A549 treated with AZD2906 at 1 μM for 4 hours (cell line): ENCODE results near the gene CPNE7. TPM values are rescaled to one million over a fixed set of nuclear protein-coding genes. Genes with fewer than 3 reads are reported as not detected.

Source experiments
- total RNA-seq: library from RNA; stranded (reverse); fragments of 200-300 nt; extraction: Qiagen RNA extraction; gene quantifications from 5 replicates; pipeline ENCODE4 v1.2.3, GENCODE V29; 2022

Gene CPNE7
- 56.4 to 90.3 TPM (median 78.6 TPM) in 5 replicates for total RNA-seq

DNA sequence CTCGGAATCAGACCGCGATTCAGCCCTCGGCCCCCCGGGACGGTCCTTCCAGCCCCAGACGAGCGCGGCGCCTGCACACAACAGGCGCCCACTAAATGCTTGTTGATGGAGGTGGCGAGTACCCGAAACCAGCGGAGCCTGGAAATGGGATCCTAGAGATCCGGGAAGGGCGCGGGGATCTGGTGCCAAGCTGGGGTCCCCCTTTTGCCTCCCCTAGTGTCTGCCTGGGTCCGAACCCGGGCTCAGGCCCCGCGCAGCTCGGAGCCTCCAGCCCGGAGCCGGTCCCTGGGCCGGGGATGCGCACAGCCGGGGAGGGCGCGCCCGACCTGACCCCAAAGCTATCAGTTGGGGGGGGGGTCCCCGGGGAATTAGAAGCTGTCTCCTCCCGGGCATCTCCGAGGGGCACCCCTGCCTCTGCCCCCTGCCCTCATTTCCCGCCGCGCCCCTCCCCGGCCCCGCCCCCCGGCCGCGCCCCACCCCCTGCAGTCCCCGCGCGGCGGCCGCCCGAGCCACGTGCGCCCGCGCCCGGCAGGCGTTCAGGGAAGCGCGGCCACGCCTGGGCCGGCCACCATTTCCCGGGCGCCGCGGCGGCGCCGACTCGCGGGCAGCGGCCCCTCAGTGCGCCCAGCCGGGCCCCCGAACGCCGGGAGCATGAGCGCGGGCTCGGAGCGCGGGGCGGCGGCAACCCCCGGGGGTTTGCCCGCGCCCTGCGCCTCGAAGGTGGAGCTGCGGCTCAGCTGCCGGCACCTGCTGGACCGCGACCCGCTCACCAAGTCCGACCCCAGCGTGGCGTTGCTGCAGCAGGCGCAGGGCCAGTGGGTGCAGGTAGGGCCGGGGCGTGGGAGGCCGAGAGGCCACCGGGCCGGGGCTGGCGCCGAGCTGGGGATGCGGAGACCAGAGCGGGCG lies at the start of gene CPNE7:
TSS of gene CPNE7 (plus strand) at position 512 of the 906 bp plus-strand sequence. CDS start at position 652, 140 bp downstream.

GRCh38 chr16:89560378-89561141 lies 15.0 kb upstream of the CPNE7 start, which contains the start of gene RPL13:
Gene RPL13 (plus strand): TSS chr16:89560682. CDS start chr16:89560960, 278 bp downstream.

GRCh38 chr16:89613231-89613953 lies 37.8 kb downstream of the CPNE7 start, which contains the start of gene DPEP1:
Gene DPEP1 (plus strand): TSS chr16:89613642. CDS start chr16:89630411, 16,769 bp downstream.

Other genes starting within 250 kb of the CPNE7 start
- gene ANKRD11, start 85.2 kb upstream of the CPNE7 start, total RNA-seq, result 98.8 to 121 TPM (median 117 TPM) in 5 replicates
- 100 to 117 TPM (median 106 TPM) in 5 replicates for gene SPG7, start 67.4 kb upstream of the CPNE7 start, total RNA-seq
- 3,431 to 4,520 TPM (median 4,347 TPM) in 5 replicates for gene RPL13, start 15.1 kb upstream of the CPNE7 start, total RNA-seq
- 1.1 to 1.5 TPM (median 1.3 TPM) in 5 replicates for gene DPEP1, start 37.9 kb downstream of the CPNE7 start, total RNA-seq
- gene CHMP1A, start 82.0 kb downstream of the CPNE7 start, total RNA-seq, result 95.6 to 124 TPM (median 97.0 TPM) in 5 replicates
- gene SPATA33, start 82.1 kb downstream of the CPNE7 start, total RNA-seq, result 13.6 to 17.6 TPM (median 16.0 TPM) in 5 replicates
- 36.6 to 72.3 TPM (median 51.8 TPM) in 5 replicates for gene CDK10, start 110.9 kb downstream of the CPNE7 start, total RNA-seq
- gene SPATA2L, start 125.9 kb downstream of the CPNE7 start, total RNA-seq, result 8.9 to 13.3 TPM (median 12.3 TPM) in 5 replicates
- gene VPS9D1, start 145.1 kb downstream of the CPNE7 start, total RNA-seq, result 4.3 to 5.2 TPM (median 4.9 TPM) in 5 replicates
- gene ZNF276, start 145.8 kb downstream of the CPNE7 start, total RNA-seq, result 16.0 to 21.4 TPM (median 20.7 TPM) in 5 replicates
- gene FANCA, start 240.9 kb downstream of the CPNE7 start, total RNA-seq, result 24.5 to 33.9 TPM (median 33.0 TPM) in 5 replicates